Keratinocyte (primary cell): Measurements from ENCODE around the gene IGSF6. TPM values are rescaled to one million over a fixed set of nuclear protein-coding genes. Genes with fewer than 3 reads are reported as not detected.

Source experiments
- DNase-seq: peaks from one replicate; pipeline ENCODE4 v3.0.0-alpha.2; 2011; ENCODE audit warnings: low read depth, missing footprints, low spot score
- FAIRE-seq: peaks from 2 replicates; lab custom pipeline; 2011; peaks lifted over from hg19 to GRCh38; lab: Jason Lieb, UNC
- H2AFZ ChIP-seq: 2 replicates; pipeline ENCODE4 v1.6.0; 2012; ENCODE audit warnings: low read length, control low read depth, inconsistent platforms; ENCODE audit not compliant: control insufficient read depth
- H3K27ac ChIP-seq: 2 replicates; pipeline ENCODE4 v1.5.1; 2011; ENCODE audit warnings: low read length; ENCODE audit not compliant: control insufficient read depth, insufficient read depth
- H3K27me3 ChIP-seq: 3 replicates; pipeline ENCODE4 v1.6.0; 2011; ENCODE audit warnings: low read length; ENCODE audit not compliant: control insufficient read depth, insufficient read depth; ENCODE audit errors: extremely low read depth
- H3K36me3 ChIP-seq, 2 experiments: 2 replicates in 1 of 2; 3 replicates in 1 of 2; pipeline ENCODE4 v1.5.1; 2011; ENCODE audit warnings: low read length in 2 of 2, mild to moderate bottlenecking in 1 of 2; ENCODE audit not compliant: control insufficient read depth in 2 of 2, insufficient read depth in 2 of 2; ENCODE audit errors: extremely low read depth in 1 of 2
- H3K4me1 ChIP-seq: 3 replicates; pipeline ENCODE4 v1.5.1; 2011; ENCODE audit warnings: low read length; ENCODE audit not compliant: control insufficient read depth, insufficient read depth; ENCODE audit errors: extremely low read depth
- H3K4me2 ChIP-seq: 3 replicates; pipeline ENCODE4 v1.6.0; 2011; ENCODE audit warnings: low read depth, low read length; ENCODE audit not compliant: control insufficient read depth, insufficient read depth; ENCODE audit errors: extremely low read depth
- H3K4me3 ChIP-seq, 3 experiments: fragments of 200-600 bp in 1 of 3; sonication (generic) in 1 of 3; 2 replicates in 2 of 3; 3 replicates in 1 of 3; pipeline ENCODE4 v1.5.1; 2011 to 2016; ENCODE audit warnings: low read length in 3 of 3, mild to moderate bottlenecking in 3 of 3, control low read depth in 2 of 3, inconsistent platforms in 1 of 3, low read depth in 1 of 3, mixed read lengths in 1 of 3, mixed run types in 1 of 3, moderate library complexity in 1 of 3; ENCODE audit not compliant: control insufficient read depth in 2 of 3, insufficient read depth in 2 of 3; ENCODE audit errors: extremely low read depth in 1 of 3
- H3K79me2 ChIP-seq: 2 replicates; pipeline ENCODE4 v1.6.0; 2012; ENCODE audit warnings: low read length; ENCODE audit not compliant: control insufficient read depth, insufficient read depth
- H3K9ac ChIP-seq: 3 replicates; pipeline ENCODE4 v1.6.0; 2011; ENCODE audit warnings: low read length; ENCODE audit not compliant: control insufficient read depth, insufficient read depth; ENCODE audit errors: extremely low read depth
- H3K9me1 ChIP-seq: 3 replicates; pipeline ENCODE4 v1.6.0; 2011; ENCODE audit warnings: low read length; ENCODE audit not compliant: control insufficient read depth, insufficient read depth; ENCODE audit errors: extremely low read depth
- H3K9me3 ChIP-seq: 2 replicates; pipeline ENCODE4 v1.5.1; 2012; ENCODE audit warnings: low read depth, low read length; ENCODE audit not compliant: control insufficient read depth
- H4K20me1 ChIP-seq: 3 replicates; pipeline ENCODE4 v1.6.0; 2011; ENCODE audit warnings: low read length; ENCODE audit not compliant: control insufficient read depth, insufficient read depth; ENCODE audit errors: extremely low read depth
- EZH2 ChIP-seq: IDR thresholded peaks from one replicate; pipeline ENCODE4 v1.6.1; 2012; ENCODE audit warnings: inconsistent platforms, mild to moderate bottlenecking, low read length, moderate library complexity
- dilution Hi-C: fragments of 300-500 bp; cut with MboI; formaldehyde crosslinking; loops from one replicate; pipeline ENCODE4 v1.7.0; 2020; ENCODE audit warnings: low sequenced_read_pairs; ENCODE audit not compliant: extremely low pct_ligation_motif_present
- polyA plus RNA-seq, 5 experiments: library from polyadenylated mRNA; depleted of rRNA in 3 of 5; stranded (reverse) in 3 of 5; stranded (forward) in 1 of 5; unstranded in 1 of 5; fragments of >200 nt; gene quantifications; 1 replicate in 1 of 5; 2 replicates in 3 of 5; 3 replicates in 1 of 5; pipeline versions ENCODE4 v1.2.1 to v1.2.3, GENCODE V29; 2011 to 2012; ENCODE audit warnings: missing spikeins in 2 of 5, low read depth in 1 of 5, low replicate concordance in 1 of 5
- TF ChIP-seq, protein P1 (sequence below), 3 experiments: IDR thresholded peaks in 1 of 3; conservative IDR thresholded peaks in 1 of 3; optimal IDR thresholded peaks in 1 of 3; 2 replicates in 2 of 3; 3 replicates in 1 of 3; pipeline versions ENCODE3 to v1.5.1; 2011; ENCODE audit warnings: low read length in 3 of 3, mild to moderate bottlenecking in 3 of 3, moderate library complexity in 2 of 3, control low read depth in 1 of 3, inconsistent platforms in 1 of 3; ENCODE audit not compliant: insufficient read depth in 2 of 3; ENCODE audit errors: extremely low read depth in 1 of 3

Gene IGSF6
- polyA plus RNA-seq, 1 donor (not counting 4 experiments of a cell fraction or from before 2014, with no cell fraction given) = not detected

DNA sequence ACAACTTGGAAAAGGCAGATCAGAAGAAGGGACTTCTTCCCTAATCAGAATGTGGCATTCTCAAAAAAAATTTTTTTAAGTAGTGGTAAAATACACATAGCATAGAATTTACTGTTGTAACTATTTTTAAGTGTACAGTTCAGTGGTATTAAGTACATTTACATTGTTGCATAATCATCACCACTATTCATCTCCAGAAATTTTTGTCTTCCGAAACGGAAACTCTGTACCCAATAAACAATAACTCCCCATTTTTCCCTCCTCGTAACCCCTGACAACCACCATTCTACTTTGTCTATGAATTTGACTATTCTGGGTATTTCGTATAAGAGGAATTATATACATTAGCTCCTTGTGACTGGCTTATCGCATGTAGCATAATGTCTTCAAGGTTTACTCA lies 34.1 kb downstream of the IGSF6 start:
- Histone ChIP-seq H3K4me2 (no peak overlapping the region), H3K9ac (no peak overlapping the region), H3K4me1 (no peaks in the 10 kb centered on the region), H3K79me2 (peaks cover 28% of the 10 kb centered on the region), H3K4me3 (no peak overlapping the region), H4K20me1 (no peaks in the 10 kb centered on the region), H3K9me3 (no peaks in the 10 kb centered on the region), H3K27me3 (no peaks in the 10 kb centered on the region), H2AFZ (no peak overlapping the region), H3K36me3 (peaks cover 2 to 3% of the 10 kb centered on the region in 2 experiments), H3K9me1 (no peaks in the 10 kb centered on the region), H3K27ac (no peak overlapping the region)
- TF ChIP-seq, protein P1, sequence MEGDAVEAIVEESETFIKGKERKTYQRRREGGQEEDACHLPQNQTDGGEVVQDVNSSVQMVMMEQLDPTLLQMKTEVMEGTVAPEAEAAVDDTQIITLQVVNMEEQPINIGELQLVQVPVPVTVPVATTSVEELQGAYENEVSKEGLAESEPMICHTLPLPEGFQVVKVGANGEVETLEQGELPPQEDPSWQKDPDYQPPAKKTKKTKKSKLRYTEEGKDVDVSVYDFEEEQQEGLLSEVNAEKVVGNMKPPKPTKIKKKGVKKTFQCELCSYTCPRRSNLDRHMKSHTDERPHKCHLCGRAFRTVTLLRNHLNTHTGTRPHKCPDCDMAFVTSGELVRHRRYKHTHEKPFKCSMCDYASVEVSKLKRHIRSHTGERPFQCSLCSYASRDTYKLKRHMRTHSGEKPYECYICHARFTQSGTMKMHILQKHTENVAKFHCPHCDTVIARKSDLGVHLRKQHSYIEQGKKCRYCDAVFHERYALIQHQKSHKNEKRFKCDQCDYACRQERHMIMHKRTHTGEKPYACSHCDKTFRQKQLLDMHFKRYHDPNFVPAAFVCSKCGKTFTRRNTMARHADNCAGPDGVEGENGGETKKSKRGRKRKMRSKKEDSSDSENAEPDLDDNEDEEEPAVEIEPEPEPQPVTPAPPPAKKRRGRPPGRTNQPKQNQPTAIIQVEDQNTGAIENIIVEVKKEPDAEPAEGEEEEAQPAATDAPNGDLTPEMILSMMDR (optimal IDR thresholded peaks at IDR 0.05 in 1 of 3, IDR thresholded peaks at IDR 0.05 in 1 of 3, conservative IDR thresholded peaks at IDR 0.05 in 1 of 3; ENCODE audit: extremely low read depth in 1 of 3, insufficient read depth in 2 of 3, low read length in 3 of 3) = no peak
- TF ChIP-seq EZH2 = no peak
- FAIRE-seq (no peak), DNase-seq (no peak)
- dilution Hi-C loops = no loop called here

DNA sequence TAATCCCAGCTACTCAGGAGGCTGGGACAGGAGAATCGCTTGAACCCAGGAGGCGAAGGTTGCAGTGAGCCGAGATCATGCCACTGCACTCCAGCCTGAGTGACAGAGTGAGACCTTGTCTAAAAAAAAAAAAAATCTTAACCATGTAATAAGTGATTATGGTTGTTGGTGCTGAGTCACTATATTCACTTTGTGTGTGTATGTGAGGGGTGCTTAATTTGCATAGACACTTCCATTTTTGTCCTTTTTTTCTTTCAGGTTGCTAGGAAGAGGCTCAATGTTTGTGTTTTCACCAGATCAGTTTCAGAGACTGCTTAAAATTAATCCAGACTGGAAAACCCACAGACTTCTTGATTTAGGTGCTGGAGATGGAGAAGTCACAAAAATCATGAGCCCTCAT lies 34.8 kb downstream of the IGSF6 start:
- no peaks in the 10 kb centered on the region for H4K20me1 ChIP-seq
- H3K27ac ChIP-seq = no peak overlapping the region
- no peak overlapping the region for H3K9ac ChIP-seq
- H3K4me1 ChIP-seq = no peaks in the 10 kb centered on the region
- TF ChIP-seq EZH2 = no peak
- TF ChIP-seq, protein P1 (optimal IDR thresholded peaks at IDR 0.05 in 1 of 3, IDR thresholded peaks at IDR 0.05 in 1 of 3, conservative IDR thresholded peaks at IDR 0.05 in 1 of 3; ENCODE audit: extremely low read depth in 1 of 3, insufficient read depth in 2 of 3, low read length in 3 of 3) = no peak
- H3K9me3 ChIP-seq = no peaks in the 10 kb centered on the region
- FAIRE-seq (no peak), DNase-seq (no peak)
- no peak overlapping the region for H3K4me2 ChIP-seq
- H3K79me2 ChIP-seq = peaks cover 34% of the 10 kb centered on the region
- H2AFZ ChIP-seq = no peak overlapping the region
- H3K9me1 ChIP-seq = no peaks in the 10 kb centered on the region
- peaks cover 0 to 3% of the 10 kb centered on the region in 2 experiments for H3K36me3 ChIP-seq
- H3K27me3 ChIP-seq = no peaks in the 10 kb centered on the region
- H3K4me3 ChIP-seq = no peak overlapping the region
- dilution Hi-C loops = no loop called here
